ENCODE data around the gene TOP3B.

The TOP3B gene

DNA sequence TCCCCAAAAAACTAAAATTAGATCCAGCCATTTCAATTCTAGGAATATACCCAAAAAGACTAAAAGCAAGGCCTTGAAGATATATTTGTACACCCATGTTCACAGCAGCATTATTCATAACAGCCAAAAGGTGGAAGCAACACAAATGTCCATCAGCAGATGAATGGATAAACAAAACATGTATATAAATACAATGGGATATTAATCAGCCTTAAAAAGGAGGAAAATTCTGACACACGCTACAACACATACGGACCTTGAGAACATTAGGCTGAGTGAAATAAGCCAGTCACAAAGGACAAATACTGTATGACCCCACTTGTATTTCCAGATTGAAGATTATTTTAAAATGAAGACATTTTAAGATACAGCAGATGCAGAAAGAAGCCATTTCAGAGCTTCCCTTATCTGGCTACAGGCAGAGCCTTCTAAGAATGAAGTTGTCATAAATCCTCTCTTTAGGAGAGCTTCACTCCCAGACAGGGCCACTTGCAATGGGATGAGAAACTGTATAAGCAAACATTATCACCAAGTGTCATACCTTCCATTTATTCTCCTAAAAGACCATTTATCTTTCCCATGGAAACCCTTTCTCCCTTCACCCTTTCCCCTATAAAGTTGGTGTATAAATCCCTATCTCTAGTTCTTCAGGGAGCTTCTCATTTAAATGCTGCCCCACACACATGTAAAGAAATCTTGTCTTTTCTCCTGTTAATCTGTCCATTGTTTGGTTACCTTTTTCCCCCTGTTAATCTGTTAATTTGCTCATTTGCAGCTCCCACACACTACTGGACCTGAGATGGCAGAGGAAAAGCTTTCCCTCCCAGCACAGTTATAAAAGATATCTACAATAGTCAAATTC lies 19.3 kb upstream of the TOP3B start:
- no peak for DNase-seq (ENCODE audit: low read depth)
- no peak for TF ChIP-seq CTCF (IDR thresholded peaks at IDR 0.05; ENCODE audit: insufficient read depth, low read depth, low read length, missing control alignments)
- no peak overlapping the region for H3K4me3 ChIP-seq (ENCODE audit: low read depth, low read length)

DNA sequence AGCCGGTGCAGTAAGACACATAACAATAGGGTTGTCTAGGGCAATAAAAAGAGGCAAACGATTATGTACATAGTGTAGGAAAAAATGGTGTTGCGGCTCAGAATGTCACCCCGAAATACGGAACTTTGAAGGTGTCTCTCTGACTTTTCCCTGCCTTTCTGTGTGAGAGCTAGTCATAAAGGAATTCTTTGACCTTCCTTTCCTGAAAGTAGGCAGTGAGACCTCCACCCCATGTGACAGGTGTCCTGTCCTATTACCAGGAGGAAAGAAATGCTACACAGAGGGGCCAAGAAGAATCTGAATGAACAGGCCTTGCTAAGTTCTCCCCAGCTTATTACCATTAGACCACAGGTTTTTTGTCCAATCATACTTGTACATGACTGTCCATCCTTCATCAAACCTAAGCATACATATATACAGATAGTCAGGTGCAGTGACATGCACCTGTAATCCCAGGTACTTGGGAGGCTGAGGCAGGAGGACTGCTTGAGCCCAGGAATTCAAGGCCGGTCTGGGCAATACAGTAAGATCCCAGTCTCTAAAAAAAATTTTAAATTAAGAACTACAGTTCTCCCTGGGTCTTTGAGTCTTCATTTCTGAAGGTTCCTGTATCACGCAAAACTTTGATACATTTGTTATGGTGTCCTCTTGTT lies 16.1 kb upstream of the TOP3B start:
- no peak overlapping the region for H3K4me3 ChIP-seq (ENCODE audit: low read depth, low read length)
- no peak for TF ChIP-seq CTCF (IDR thresholded peaks at IDR 0.05; ENCODE audit: insufficient read depth, low read depth, low read length, missing control alignments)
- DNase-seq (ENCODE audit: low read depth) = no peak

DNA sequence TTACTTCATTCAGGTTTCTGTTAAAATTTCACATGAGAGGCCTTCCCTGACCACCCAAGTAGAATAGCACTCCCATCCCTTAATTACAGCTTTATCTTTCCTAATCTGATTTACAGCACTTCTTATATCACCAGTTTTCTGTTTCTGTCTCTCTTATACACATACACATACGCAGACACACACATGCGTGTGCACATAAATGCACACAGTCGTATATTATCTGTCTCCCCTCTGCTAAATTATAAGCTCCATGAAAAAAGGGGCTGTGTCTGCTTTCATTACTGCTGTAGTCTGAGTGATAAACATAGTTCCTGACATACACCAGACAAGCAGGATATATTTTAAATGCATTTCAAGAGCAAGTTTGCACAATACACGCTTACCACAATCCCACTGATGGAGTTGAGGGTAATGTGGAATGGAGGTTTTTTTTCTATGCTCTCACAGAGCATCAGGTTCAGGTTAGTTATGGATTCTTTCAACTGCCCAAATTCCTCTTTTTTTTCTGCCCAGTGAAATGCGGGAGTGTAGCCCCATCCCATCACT lies 13.7 kb upstream of the TOP3B start:
- H3K4me3 ChIP-seq (ENCODE audit: low read depth, low read length) = no peak overlapping the region
- no peak for DNase-seq (ENCODE audit: low read depth)
- no peak for TF ChIP-seq CTCF (IDR thresholded peaks at IDR 0.05; ENCODE audit: insufficient read depth, low read depth, low read length, missing control alignments)

- DNase-seq (ENCODE audit: low read depth) = no peak
- no peak overlapping the region for H3K4me3 ChIP-seq (ENCODE audit: low read depth, low read length)
- no peak for TF ChIP-seq CTCF (IDR thresholded peaks at IDR 0.05; ENCODE audit: insufficient read depth, low read depth, low read length, missing control alignments)
These were observed 13.1 kb upstream of the TOP3B start for GRCh38 chr22:21995660-21996059.

GRCh38 chr22:21994881-21995444 lies 12.4 kb upstream of the TOP3B start:
- DNase-seq (ENCODE audit: low read depth) = no peak
- H3K4me3 ChIP-seq (ENCODE audit: low read depth, low read length) = no peak overlapping the region
- no peak for TF ChIP-seq CTCF (IDR thresholded peaks at IDR 0.05; ENCODE audit: insufficient read depth, low read depth, low read length, missing control alignments)

DNA sequence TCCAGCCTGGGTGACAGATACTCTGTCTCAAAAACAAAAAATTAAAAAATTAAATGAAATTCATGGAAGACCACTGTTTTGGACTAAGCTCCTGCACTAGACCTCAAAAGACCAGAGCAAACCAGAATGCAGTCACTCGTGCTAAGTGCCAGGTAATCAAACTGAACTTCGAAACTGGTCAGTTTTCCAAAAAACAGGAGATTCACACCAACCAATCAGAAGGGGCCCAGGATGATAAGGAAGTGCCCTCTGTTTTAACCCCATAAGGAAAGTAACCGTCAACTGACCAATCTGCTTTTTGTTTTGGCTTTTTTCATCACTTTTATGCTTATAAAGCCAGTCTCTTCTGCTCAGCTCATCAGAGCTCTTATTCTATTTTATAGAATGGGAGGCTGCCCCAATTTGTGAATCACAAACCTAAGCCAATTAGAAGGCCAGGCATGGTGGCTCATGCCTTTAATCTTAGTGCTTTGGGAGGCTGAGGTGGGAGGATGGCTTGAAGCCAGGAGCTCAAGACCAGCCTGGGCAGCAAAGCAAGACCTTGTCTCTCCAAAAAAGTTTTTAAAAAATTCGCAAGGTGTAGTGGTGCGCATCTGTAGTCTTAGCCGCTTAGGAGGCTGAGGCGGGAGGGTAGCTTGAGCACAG lies 10.1 kb upstream of the TOP3B start:
- TF ChIP-seq CTCF (IDR thresholded peaks at IDR 0.05; ENCODE audit: insufficient read depth, low read depth, low read length, missing control alignments) = no peak
- no peak for DNase-seq (ENCODE audit: low read depth)
- no peak overlapping the region for H3K4me3 ChIP-seq (ENCODE audit: low read depth, low read length)
